Effector memory CD8-positive, alpha-beta T cell (primary cell): ENCODE results near the gene KCNS1.
A peak's percentile ranks its signal among the peaks of the same experiment; 100 is the strongest.
"Not testable (repeated sequence)": the region's sequence is repeated elsewhere in the genome, so short reads cannot be mapped to it uniquely, and the experiment has no call there.

Experiments used
- ATAC-seq: fragments of 150-1000 bp; cut with Tn5 transposase; replicated peaks from 2 replicates; pipeline ENCODE4 v1.10.0; 2021; ENCODE audit warnings: mild to moderate bottlenecking, moderate library complexity
- DNase-seq, 3 experiments: peaks; one replicate each; pipeline ENCODE4 v3.0.0; 2021
- H3K27ac Mint-ChIP-seq, 2 donors: one replicate each; pipeline ENCODE4 v1.8.0; 2022; ENCODE audit warnings: mild to moderate bottlenecking in 2 of 2, mixed read lengths in 2 of 2, moderate library complexity in 2 of 2
- H3K27me3 Mint-ChIP-seq, 2 donors: one replicate each; pipeline ENCODE4 v1.8.0; 2022; ENCODE audit warnings: mixed read lengths in 2 of 2
- H3K36me3 Mint-ChIP-seq: one replicate; pipeline ENCODE4 v1.8.0; 2022; ENCODE audit warnings: mild to moderate bottlenecking, moderate library complexity, mixed read lengths; ENCODE audit not compliant: insufficient read depth
- H3K4me1 Mint-ChIP-seq, 2 donors: one replicate each; pipeline ENCODE4 v1.8.0; 2022; ENCODE audit warnings: low read depth in 2 of 2, mixed read lengths in 2 of 2
- H3K4me3 Mint-ChIP-seq, 2 donors: one replicate each; pipeline ENCODE4 v1.8.0; 2022; ENCODE audit warnings: mild to moderate bottlenecking in 2 of 2, mixed read lengths in 2 of 2, moderate library complexity in 2 of 2
- H3K9me3 Mint-ChIP-seq, 2 donors: one replicate each; pipeline ENCODE4 v1.8.0; 2022; ENCODE audit warnings: mixed read lengths in 2 of 2
- total RNA-seq, 9 experiments: gene quantifications; one replicate each; lab custom pipeline; 2026; lab: John Stamatoyannopoulos, UW

Gene KCNS1, protein sequence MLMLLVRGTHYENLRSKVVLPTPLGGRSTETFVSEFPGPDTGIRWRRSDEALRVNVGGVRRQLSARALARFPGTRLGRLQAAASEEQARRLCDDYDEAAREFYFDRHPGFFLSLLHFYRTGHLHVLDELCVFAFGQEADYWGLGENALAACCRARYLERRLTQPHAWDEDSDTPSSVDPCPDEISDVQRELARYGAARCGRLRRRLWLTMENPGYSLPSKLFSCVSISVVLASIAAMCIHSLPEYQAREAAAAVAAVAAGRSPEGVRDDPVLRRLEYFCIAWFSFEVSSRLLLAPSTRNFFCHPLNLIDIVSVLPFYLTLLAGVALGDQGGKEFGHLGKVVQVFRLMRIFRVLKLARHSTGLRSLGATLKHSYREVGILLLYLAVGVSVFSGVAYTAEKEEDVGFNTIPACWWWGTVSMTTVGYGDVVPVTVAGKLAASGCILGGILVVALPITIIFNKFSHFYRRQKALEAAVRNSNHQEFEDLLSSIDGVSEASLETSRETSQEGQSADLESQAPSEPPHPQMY
- 0 to 0.28 (median 0) reads per million in 9 experiments for total RNA-seq

DNA sequence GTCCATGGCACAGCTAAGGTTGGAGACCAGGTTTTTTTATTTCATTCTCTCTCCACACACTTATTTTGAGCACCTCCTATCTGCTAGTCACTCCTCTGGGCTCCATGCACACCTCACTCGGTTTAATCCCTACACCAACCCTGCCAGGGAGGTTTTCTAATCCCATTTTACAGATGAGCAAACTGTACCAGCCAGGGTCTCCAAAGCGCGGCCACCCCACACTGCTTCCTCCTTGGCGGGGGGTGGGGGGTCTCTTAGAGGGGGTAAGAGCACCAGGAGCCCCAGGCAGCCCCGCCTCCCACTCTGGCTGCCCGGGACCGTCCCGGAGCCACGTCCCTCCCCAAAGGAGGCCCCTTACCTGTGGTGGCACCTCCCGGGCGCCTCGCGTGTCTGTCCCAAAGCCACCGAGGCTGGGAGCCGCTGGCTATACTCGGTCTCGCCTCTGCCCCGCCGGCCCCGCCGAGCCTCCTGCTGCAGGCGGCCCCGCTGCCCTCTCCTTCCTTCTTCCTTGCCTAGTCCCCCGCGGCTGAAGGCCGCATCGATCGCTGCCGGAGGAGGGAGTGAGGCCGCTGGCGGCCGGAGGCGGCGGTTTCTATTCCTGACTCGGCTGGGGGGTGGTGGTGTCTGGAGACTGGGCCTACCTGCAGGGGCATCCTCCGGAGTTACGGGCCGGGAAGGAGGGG lies at the start of gene KCNS1:
Gene KCNS1 (minus strand): TSS at position 565 of the 683 bp plus-strand sequence. CDS start 1,891 bp downstream, outside the sequence.
- Mint-ChIP-seq H3K27ac (no peak within 1 kb of the TSS), H3K9me3 (no peaks in the 10 kb centered on the region), H3K27me3 (peaks cover 43 to 72% of the 10 kb centered on the region in 2 donors), H3K4me3 (no peak within 1 kb of the TSS), H3K36me3 (peaks cover 3% of the 10 kb centered on the region), H3K4me1 (peaks cover 3 to 12% of the 10 kb centered on the region in 2 donors)
- no peak for ATAC-seq
- no peak for DNase-seq

DNA sequence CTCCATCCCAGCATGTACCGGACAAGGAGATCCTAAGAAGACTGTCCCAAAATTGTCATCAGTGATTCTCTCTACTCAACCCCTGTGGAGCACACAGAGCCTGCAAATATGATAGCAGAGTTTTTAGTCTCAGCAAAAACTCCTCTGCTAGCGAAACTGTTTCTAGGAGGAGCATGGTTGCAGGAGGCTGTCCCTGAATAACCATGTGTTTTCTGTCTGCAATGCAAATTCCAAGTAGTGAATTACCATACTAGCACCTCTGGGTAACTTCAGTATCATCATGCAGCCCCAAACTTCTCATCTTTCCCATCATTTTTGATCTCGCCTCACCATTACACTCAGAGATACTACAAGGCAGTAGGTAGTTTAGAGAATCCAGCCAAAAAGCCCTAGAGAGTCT lies 48.1 kb upstream of the KCNS1 start:
- no peak for DNase-seq
- Mint-ChIP-seq H3K27me3 (peaks cover 46 to 94% of the 10 kb centered on the region in 2 donors), H3K27ac (no peak overlapping the region)

DNA sequence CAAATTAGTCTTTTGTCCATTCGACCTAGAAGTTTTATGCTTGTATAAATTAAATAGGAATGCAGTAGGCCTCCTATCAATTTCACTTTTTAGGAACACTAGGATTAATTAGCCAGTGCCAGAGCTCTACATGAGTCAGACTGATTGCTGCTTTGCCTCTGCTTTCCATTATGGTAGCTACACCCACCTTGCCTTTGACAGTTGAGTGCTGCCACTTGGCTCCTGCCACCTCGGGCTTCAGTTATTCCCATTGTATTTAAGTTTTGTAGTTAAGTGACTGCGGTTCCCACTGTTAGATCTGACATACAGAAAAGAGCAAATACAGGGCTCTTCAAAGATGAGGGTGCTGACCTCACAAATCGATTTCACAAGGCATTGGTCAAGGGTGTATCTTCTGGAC lies 39.9 kb upstream of the KCNS1 start:
- no peaks in the 10 kb centered on the region for H3K4me1 Mint-ChIP-seq
- H3K27me3 Mint-ChIP-seq: peaks cover 13 to 24% of the 10 kb centered on the region in 2 donors
- no peak overlapping the region for H3K4me3 Mint-ChIP-seq
- H3K27ac Mint-ChIP-seq: no peak overlapping the region
- no peaks in the 10 kb centered on the region for H3K9me3 Mint-ChIP-seq
- ATAC-seq (no peak), DNase-seq (no peak)
- H3K36me3 Mint-ChIP-seq: no peaks in the 10 kb centered on the region

More for the DNA sequence above, 48.1 kb upstream of the KCNS1 start:
- no peak for ATAC-seq
- H3K9me3 Mint-ChIP-seq: no peaks in the 10 kb centered on the region
- H3K4me3 Mint-ChIP-seq: no peak overlapping the region
- no peaks in the 10 kb centered on the region for H3K36me3 Mint-ChIP-seq
- H3K4me1 Mint-ChIP-seq: no peaks in the 10 kb centered on the region

DNA sequence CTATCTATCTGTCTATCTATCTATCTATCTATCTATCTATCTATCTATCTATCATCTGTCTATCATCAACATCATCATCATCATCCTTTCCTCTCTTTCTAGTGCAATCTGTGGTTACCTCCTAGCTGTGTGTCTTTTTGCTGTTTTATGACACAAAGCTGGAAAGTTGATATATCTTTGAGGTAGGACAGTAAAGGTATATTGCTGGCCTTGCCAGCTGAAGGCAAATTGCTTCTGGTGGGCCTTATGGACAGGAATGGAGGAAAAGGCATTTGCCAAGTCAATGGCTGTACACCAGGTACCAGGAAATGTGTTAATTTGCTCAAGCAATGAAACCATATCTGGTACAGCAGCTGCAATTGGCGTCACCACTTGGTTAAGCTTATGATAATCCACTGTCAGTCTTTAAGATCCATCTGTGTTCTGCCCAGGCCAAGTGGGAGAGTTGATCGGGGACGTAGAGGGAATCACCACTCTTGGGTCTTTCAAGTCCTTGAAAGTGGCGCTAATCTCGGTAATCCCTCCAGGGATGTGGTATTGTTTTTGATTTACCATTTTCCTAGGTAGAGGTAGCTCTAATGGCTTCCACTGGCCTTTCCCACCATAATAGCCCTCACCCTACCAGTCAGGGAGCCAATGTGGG lies 38.9 kb upstream of the KCNS1 start:
- not testable (repeated sequence) for H3K9me3 Mint-ChIP-seq, DNase-seq, H3K36me3 Mint-ChIP-seq, H3K4me3 Mint-ChIP-seq, H3K27ac Mint-ChIP-seq, ATAC-seq, H3K4me1 Mint-ChIP-seq
- peaks cover 9 to 23% of the 10 kb centered on the region in 2 donors for H3K27me3 Mint-ChIP-seq

DNA sequence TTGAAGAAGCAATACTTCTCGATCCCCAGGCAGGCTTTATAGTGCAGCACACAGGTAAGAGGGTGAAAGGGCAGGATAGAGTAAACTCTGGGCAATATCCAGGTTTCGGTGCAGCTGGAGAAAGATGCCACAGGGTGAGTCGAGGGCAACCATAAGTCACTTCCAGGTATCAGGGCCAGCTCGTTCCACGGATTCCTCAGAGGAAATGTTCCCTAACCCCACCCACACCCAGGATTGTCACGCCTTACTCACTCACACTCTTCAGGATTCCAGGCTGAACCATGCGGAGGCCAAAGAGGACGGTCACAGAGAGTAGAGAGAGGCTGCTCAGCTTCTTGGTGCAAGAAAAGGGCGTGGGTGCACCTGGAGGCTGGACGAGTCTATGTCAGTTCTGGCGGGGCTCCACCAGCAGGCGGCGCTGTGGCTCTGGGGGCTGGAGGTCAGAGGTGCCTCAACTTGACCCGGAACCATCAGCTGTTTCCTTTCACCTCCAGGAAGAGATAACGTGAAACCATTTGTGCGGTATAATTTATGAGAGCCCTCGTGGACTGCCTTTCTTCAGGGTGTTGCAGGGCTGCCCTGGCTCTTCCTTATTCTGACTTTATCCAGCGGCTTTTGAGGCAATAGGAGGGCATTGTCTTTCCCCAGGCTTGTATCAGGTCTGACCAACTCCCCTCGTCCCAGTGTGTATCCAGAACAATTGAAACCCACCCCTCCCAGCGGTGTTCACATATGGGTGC lies 37.8 kb upstream of the KCNS1 start:
- peak; percentile 32 for ATAC-seq
- H3K4me1 Mint-ChIP-seq: no peaks in the 10 kb centered on the region

DNA sequence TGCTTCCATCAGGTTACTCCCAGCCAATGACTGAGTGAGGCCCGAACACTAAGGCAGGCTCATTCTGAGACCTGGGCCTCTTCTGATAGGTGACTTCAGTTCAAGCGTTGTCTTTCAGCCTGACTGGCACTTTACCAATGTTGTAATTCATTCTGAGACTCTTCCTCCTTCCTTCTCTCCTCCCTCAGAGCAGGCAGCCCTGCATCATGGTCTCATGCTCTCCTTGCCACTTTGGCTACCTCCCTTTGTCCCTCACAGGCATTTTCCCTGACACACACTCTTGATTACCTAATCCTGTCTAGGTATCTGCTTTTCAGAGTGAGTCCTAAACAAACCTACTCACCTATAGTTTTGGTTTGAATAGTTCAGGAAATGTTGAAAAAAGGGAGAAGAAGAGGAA lies 36.0 kb upstream of the KCNS1 start:
- no peaks in the 10 kb centered on the region for H3K4me1 Mint-ChIP-seq
- H3K27ac Mint-ChIP-seq: no peak overlapping the region
- DNase-seq: no peak
- no peaks in the 10 kb centered on the region for H3K9me3 Mint-ChIP-seq
- peaks cover 20 to 25% of the 10 kb centered on the region in 2 donors for H3K27me3 Mint-ChIP-seq
- H3K4me3 Mint-ChIP-seq: no peak overlapping the region
- no peak for ATAC-seq
- no peaks in the 10 kb centered on the region for H3K36me3 Mint-ChIP-seq

More for the DNA sequence above, 37.8 kb upstream of the KCNS1 start:
- Mint-ChIP-seq H3K4me3 (no peak overlapping the region), H3K27ac (no peak overlapping the region), H3K27me3 (peaks cover 14 to 15% of the 10 kb centered on the region in 2 donors), H3K36me3 (no peaks in the 10 kb centered on the region), H3K9me3 (no peaks in the 10 kb centered on the region)
- DNase-seq: peak; percentile 28 to 48 (median 35)

DNA sequence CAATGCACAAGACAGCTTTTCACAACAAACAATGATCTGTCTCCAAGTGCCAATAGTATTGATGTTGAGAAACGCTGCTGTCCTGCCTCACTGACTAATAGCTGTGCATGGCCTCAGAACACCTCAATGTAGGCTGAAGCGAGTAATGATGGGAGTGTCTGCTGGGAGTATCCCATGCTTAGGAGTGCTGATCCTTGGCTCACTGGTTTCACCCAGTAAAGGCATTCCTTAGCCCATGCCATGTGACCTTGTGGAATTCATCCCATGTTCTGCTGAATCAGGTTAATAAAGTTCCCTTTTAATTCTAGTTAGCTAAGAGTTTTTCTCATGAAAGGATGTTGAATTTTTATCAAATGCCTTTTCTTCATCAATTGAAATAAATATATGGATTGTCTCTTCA lies 27.2 kb upstream of the KCNS1 start:
- Mint-ChIP-seq H3K27ac (no peak overlapping the region), H3K4me3 (no peak overlapping the region), H3K9me3 (no peaks in the 10 kb centered on the region), H3K27me3 (peaks cover 47 to 60% of the 10 kb centered on the region in 2 donors), H3K4me1 (no peaks in the 10 kb centered on the region), H3K36me3 (no peaks in the 10 kb centered on the region)
- DNase-seq (no peak), ATAC-seq (no peak)

DNA sequence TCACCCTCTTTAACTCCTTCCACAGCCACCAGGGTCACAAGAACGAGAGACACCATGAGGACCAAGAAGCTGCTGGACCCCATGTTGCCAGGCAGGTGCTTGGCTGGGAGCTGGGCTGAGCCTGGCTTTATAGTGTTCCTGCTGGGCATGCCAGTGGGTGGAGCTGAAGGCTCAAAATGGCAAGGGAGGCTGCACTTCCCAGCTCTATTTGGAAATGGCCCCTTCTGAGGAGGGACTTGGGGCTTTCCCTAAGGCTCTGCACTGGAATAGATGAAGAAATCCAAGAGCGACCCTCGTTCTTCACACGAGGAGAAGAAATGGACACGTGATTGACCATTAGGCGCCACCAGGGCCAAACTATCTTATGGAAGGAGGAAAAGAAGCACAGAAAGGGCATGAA lies 23.4 kb upstream of the KCNS1 start, which contains the start of gene WFDC12:
Gene WFDC12 (minus strand): TSS at position 101 of the 400 bp plus-strand sequence. CDS start 18 bp downstream, at position 83.
- H3K4me1 Mint-ChIP-seq: no peaks in the 10 kb centered on the region
- ATAC-seq (no peak), DNase-seq (no peak)
- H3K27ac Mint-ChIP-seq: peak within 1 kb of the TSS in 1 of 2 donors; percentile 6
- no peaks in the 10 kb centered on the region for H3K36me3 Mint-ChIP-seq
- no peak within 1 kb of the TSS for H3K4me3 Mint-ChIP-seq
- H3K27me3 Mint-ChIP-seq: peaks cover 33 to 55% of the 10 kb centered on the region in 2 donors
- no peaks in the 10 kb centered on the region for H3K9me3 Mint-ChIP-seq

DNA sequence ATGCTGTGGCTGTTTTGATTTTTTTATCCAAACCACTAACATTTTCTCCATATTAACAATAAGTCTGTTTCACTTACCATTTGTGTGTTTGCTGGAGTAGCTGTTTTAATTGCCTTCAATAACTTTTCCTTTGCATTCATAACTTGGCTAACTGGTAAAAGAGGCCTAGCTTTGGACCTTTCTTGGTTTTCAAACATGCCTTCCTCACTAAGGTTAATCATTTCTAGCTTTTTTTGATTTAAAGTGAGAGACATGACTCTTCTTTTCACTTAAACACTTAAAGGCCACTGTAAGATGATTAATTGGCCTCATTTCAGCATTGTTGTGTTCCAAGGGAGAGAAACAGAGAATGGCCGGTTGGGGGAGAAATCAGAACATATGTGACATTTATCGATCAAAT lies 20.5 kb upstream of the KCNS1 start:
- no peak for DNase-seq
- no peaks in the 10 kb centered on the region for H3K36me3 Mint-ChIP-seq
- ATAC-seq: no peak
- no peak overlapping the region for H3K27ac Mint-ChIP-seq
- no peaks in the 10 kb centered on the region for H3K4me1 Mint-ChIP-seq
- H3K9me3 Mint-ChIP-seq: no peaks in the 10 kb centered on the region
- no peak overlapping the region for H3K4me3 Mint-ChIP-seq
- peaks cover 25 to 51% of the 10 kb centered on the region in 2 donors for H3K27me3 Mint-ChIP-seq

DNA sequence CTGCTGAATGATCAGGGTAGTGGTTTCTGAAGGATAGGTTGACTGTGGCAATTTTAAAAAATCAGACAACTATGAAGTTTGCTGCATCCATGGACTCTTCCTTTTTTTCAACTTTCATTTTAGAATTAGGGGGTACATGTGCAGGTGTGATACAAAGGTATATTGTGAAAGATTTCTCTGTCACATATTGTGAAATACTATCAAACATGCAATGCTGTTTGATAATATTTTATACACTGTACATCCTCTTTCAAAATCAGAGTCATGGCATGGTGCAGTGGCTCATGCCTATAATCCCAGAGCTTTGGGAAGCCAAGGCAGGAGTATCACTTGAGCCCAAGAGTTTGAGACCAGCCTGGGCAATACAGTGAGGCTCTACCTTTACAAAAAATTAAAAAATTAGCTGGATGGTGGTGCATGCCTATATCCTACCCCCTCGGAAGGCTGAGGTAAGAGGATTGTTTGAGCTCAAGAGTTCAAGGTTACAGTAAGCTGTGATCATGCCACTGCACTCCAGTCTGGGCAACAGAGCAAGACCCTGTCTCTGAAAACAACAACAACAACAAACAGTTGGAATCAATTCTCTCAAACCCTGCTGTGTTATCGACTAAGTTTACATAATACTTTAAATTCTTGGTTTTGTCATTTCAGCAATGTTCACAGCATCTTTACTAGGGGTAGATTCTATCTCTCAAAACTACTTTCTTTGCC lies 18.8 kb upstream of the KCNS1 start:
- DNase-seq (no peak), ATAC-seq (no peak)
- no peaks in the 10 kb centered on the region for H3K36me3 Mint-ChIP-seq
- peaks cover 21 to 54% of the 10 kb centered on the region in 2 donors for H3K27me3 Mint-ChIP-seq
- H3K4me3 Mint-ChIP-seq: no peak overlapping the region
- H3K9me3 Mint-ChIP-seq: no peaks in the 10 kb centered on the region
- peaks cover 0 to 6% of the 10 kb centered on the region in 2 donors for H3K4me1 Mint-ChIP-seq
- no peak overlapping the region for H3K27ac Mint-ChIP-seq

DNA sequence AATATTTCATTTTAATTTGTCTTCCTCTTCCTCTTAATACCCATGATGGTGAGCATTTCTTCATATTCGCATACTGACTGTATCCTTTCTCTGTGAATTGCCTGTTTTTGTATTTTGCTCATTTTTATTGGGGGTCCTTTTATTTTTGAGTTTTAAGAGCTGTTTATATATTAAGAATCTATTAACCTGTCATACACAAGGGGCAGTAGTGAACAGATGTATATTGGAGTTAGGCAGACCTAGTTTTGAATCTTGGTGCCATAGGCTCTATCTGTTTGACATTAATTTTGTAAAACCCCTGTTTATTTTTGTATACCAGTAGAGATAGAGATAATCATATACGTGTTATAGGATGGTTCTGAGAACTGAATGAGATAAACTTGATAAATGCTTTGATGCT lies 17.1 kb upstream of the KCNS1 start:
- Mint-ChIP-seq H3K27me3 (peaks cover 13 to 52% of the 10 kb centered on the region in 2 donors), H3K36me3 (no peaks in the 10 kb centered on the region), H3K4me3 (no peak overlapping the region)

DNA sequence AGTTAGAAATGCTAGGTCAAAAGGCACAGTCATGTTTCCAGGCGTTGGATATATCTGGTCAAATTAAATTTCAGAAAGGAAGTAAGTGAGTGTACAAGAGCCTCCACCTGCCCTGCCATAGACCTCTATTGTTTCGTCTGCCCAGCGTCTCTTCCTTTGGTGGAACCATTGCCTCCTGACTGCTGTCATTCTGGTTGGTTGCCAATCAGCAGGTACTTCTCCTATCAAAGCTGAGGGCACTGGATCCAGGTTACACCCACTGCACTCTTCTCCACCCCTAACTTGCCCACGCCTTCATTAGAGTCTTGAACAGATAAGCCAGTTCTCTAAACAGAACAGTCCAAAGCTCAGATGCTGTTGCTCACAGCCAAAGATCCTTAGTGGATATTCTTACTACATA lies 16.7 kb upstream of the KCNS1 start:
- no peak for DNase-seq
- Mint-ChIP-seq H3K4me1 (peaks cover 0 to 9% of the 10 kb centered on the region in 2 donors), H3K36me3 (no peaks in the 10 kb centered on the region), H3K9me3 (no peaks in the 10 kb centered on the region), H3K4me3 (no peak overlapping the region), H3K27ac (no peak overlapping the region), H3K27me3 (peaks cover 13 to 54% of the 10 kb centered on the region in 2 donors)
- ATAC-seq: no peak

More for the DNA sequence above, 17.1 kb upstream of the KCNS1 start:
- DNase-seq: no peak
- Mint-ChIP-seq H3K27ac (no peak overlapping the region), H3K9me3 (no peaks in the 10 kb centered on the region), H3K4me1 (peaks cover 0 to 9% of the 10 kb centered on the region in 2 donors)
- no peak for ATAC-seq
